T follicular helper cell (primary cell): Measurements from ENCODE around the gene CPHXL.

Experiments used
- DNase-seq: peaks from one replicate; pipeline ENCODE4 v3.0.0-alpha.2; 2020; ENCODE audit warnings: low read depth

The CPHXL gene

DNA sequence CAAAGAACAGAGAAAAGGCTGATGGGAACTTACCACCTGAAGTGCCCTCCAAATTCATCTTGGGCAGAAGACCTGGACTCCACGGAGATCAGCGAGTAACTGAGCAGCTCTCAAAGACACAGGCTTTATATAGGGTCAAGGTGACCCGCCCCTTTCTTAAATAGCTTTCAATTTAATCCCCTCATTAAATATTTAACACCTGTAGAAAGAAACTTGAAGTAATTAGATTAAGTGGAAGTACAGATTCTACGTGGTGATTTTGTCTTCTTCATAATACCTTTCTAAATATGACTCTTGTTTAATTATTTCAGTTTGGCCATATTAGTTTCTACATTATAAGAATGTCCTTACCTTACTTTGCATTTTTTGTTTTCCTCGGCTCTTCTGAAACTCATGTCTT, 24.9 kb downstream of the CPHXL start, which contains the start of gene DUXB:
DUXB (minus strand) TSS at position 101 of the 400 bp plus-strand sequence; CDS start at position 58, 43 bp downstream.
- no peak for DNase-seq

DNA sequence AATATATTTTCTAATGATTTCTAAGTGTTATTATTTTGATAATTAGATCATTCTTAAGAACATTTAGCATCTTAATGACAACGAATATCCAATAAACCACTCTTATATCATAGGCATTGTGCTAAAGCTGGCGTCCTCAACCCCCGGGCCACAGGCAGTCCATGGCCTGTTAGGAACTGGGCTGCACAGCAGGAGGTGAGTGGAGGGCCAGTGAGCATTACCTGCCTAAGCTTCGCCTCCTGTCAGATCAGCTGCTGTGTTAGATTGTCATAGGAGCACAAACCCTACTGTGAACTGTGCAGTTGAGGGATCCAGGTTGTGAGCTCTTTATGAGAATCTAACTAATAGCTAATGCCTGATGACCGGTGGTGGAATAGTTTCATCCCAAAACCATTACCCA, 28.7 kb downstream of the CPHXL start:
- no peak for DNase-seq

DNA sequence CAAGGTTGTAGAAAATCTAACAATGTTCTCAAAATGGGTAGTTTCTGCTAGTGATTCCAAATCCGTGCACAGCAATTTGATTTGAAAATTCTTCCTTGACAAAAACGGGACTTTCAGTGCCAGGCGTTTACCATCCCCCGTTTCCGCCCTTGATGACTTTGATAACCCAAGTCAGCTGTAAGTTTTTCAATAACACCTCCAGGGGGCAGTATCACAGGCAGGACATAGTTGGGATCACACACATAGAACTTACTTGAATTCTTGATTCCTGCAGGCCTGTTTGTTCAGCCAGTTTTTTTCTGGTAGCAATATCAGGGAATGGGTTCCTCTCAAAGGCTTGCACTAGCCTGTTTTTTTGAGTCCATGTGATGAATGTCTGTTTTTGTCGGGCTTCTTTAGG, 30.6 kb downstream of the CPHXL start:
- no peak for DNase-seq

DNA sequence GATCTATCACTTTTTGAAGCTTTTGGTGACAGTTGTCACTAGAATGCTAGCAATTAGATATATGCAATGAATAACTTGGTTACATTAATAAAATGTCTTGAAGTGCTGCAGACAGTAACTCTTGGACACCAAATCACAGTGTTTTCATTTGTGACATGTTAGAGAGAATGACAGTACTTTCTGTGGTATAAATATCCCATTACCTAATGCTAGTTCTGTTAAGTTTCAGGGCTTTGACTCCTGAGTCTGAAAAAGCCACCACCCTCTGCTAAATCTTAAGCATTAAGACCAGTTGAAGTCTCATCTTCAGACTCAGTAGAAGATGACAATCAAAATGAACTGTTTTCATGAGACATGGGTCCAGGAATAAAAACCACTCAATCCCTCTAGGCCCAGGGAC, 38.9 kb downstream of the CPHXL start:
- DNase-seq: no peak

DNA sequence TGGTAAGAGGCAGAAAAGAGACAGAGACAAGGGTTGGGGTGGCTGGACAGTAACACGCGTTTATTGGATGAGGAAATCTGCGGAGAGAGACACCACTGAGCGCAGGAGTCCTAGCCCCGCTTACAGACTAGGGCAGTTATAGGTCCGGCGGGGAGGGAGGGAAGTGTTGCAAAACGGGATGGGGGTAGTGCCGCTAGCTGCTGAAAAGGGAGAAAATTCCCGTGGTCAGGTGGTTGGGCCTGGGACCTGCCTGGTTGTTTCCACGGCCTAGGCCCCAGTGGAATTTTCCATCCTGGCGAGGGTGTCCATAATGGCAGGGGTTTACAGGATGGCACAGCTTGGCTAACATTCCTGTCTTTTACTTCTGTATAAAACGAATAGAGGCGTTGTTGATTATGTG, 44.0 kb downstream of the CPHXL start:
- DNase-seq: no peak

DNA sequence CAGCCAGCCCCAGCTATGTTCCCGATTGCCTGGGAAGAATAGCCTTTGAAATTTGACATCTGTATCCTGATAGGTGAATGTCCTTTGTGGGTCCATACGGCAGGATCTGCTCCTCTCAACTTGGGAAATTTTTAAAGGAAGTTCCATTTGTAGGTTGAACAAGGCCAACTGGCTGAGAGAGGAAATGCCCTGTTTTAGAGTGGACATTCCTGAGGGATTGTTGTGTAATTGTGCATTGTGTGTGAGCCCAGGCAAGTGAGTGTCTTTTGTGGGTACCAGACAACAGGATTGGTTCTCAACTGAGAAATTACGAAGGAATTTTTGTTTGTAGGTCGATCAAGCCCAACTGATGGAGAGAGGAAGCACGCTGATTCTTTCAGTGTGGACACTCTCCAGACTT, 46.9 kb downstream of the CPHXL start:
- DNase-seq: no peak

DNA sequence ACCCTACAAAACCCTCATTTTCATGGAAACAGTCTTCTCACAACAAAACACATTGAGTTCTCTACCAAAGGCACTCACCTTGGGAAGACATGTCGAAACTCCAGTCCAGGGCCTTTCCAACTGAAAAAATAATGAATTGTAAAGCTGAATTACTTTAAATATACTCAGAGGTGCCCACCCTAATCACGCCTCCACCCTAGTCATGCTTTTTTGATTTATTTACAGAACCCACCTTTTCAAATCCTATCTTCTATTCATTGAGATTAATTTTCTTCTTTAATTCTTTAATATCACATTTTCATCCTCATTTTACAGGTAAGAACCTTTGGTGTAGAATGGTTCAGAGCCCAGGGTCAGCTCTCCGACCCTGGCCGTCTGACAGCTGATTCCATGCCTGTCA, 49.4 kb downstream of the CPHXL start, which contains the start of gene CPHXL2:
CPHXL2 (minus strand) TSS at position 101 of the 400 bp plus-strand sequence; CDS start at position 91, 10 bp downstream.
- no peak for DNase-seq

DNA sequence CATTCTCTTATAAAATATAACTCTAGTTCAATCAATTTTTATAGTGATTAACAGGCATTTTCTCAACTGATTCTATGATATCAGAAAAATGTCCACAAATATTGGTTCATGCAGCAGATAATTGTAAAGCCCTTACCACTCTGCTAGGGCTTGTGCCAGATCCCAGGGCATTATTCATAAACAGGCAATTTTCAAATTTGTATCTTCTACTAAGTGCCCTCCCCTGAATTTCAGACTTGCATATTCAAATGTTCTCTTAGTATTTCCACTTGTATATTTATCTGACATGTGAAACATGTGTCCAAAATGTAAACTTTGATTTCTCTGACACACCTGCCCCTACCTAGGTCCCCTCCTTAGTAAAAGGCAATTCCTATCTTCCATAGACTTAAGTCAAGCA, 58.8 kb downstream of the CPHXL start:
- DNase-seq: no peak
